ENCODE data around the gene POLR3GL.

- no peak for TF ChIP-seq CTCF (conservative IDR thresholded peaks at IDR 0.05; ENCODE audit: low read depth, low read length)
- no peak for TF ChIP-seq EZH2 (IDR thresholded peaks at IDR 0.05; ENCODE audit: borderline replicate concordance, low read depth, low read length, poor library complexity, severe bottlenecking)
Measured at GRCh38 chr1:145937436-145937835, 27.1 kb upstream of the POLR3GL start.

Measured in A673 (cell line).